Stimulated activated CD8-positive, alpha-beta memory T cell treated with anti-CD3 and anti-CD28 coated beads, Interleukin-4, amount 100 ng/mL, for 4 hours (primary cell): ENCODE results near the gene PLEKHN1.
"Not testable (repeated sequence)": the region's sequence is repeated elsewhere in the genome, so short reads cannot be mapped to it uniquely, and the experiment has no call there.

Experiments
- DNase-seq, 2 donors: peaks; one replicate each; pipeline ENCODE4 v3.0.0-alpha.2; 2020; ENCODE audit warnings: low read depth in 2 of 2, low spot score in 1 of 2

Gene PLEKHN1

GRCh38 chr1:1005774-1006304 lies 39.6 kb downstream of the PLEKHN1 start:
- DNase-seq: no peak

- DNase-seq: no peak
Observed at GRCh38 chr1:1006305-1007159, 40.2 kb downstream of the PLEKHN1 start.

- DNase-seq: not testable (repeated sequence)
Observed at GRCh38 chr1:1010131-1010530, 43.8 kb downstream of the PLEKHN1 start.

GRCh38 chr1:1011396-1011949 lies 45.2 kb downstream of the PLEKHN1 start:
- no peak for DNase-seq

GRCh38 chr1:1012736-1013104 lies 46.4 kb downstream of the PLEKHN1 start:
- DNase-seq: not testable (repeated sequence)

- DNase-seq: peak; percentile 76 to 78
Observed at GRCh38 chr1:1013105-1013921, 47.0 kb downstream of the PLEKHN1 start, which contains the start of gene ISG15. Gene ISG15, plus strand, starts transcription at chr1:1013497. Its CDS starts 77 bp downstream, at chr1:1013574.

- no peak for DNase-seq
Observed at GRCh38 chr1:1013922-1014648, 47.8 kb downstream of the PLEKHN1 start.

- DNase-seq: no peak
Observed at GRCh38 chr1:1014799-1015681, 48.8 kb downstream of the PLEKHN1 start.

GRCh38 chr1:1017397-1018320 lies 51.4 kb downstream of the PLEKHN1 start:
- not testable (repeated sequence) for DNase-seq

GRCh38 chr1:1018321-1018685 lies 52.0 kb downstream of the PLEKHN1 start:
- not testable (repeated sequence) for DNase-seq

- DNase-seq: peak; percentile 54
Observed at GRCh38 chr1:1019122-1019999, 53.1 kb downstream of the PLEKHN1 start.

GRCh38 chr1:1020000-1020404 lies 53.7 kb downstream of the PLEKHN1 start, which contains the start of gene AGRN:
Gene AGRN, plus strand, starts transcription at chr1:1020120. Its CDS starts 53 bp downstream, at chr1:1020173.
- DNase-seq: no peak

- no peak for DNase-seq
Observed at GRCh38 chr1:1020415-1021009, 54.2 kb downstream of the PLEKHN1 start.

GRCh38 chr1:1021010-1021919 lies 55.0 kb downstream of the PLEKHN1 start:
- no peak for DNase-seq

GRCh38 chr1:1021920-1022259 lies 55.6 kb downstream of the PLEKHN1 start:
- no peak for DNase-seq

GRCh38 chr1:1022302-1023009 lies 56.2 kb downstream of the PLEKHN1 start:
- DNase-seq: no peak
